ENCODE results near the gene SLC6A12.

SLC6A12 gene

DNA sequence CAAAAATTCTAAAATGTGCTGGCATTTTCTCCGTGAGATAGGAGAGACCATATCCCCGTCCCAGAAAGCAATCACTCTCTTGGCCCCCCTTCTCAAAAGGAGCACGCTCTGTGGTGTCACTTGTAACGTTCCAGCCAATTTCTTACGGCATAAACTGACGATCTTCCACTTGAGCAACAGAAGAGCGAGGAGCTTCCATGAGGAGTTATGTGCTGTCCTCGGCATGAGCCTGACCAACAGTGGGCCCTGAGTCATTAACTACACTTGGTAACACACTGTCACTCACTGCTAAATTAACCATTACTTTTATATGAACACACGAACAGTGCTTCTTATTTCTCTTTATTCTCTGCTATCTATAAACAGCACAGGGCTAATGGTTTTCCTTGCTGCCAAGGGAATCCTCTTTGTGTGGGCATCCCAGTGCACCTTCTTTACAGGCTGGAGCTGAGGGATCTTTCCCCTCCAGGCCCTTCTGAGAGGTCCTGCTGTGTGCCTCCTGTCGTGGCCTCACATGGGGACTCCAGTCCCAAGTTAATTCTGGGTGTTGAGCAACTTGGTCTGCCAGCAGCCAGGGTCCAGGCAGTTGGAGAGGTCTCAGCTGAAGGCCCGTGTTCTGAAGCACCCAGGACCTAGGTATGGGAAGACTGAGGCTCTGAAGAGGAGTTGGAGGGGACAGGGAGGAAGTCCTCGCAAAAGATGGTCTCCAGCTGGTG, 39.3 kb upstream of the SLC6A12 start:
- DNase-seq (ENCODE audit: low spot score), result no peak
- Histone ChIP-seq H3K4me3 (ENCODE audit: severe bottlenecking) (no peak overlapping the region), H3K36me3 (ENCODE audit: low read depth) (no peaks in the 10 kb centered on the region), H3K27ac (ENCODE audit: poor library complexity, severe bottlenecking) (no peak overlapping the region), H3K4me1 (ENCODE audit: insufficient read depth, poor library complexity, severe bottlenecking) (no peaks in the 10 kb centered on the region), H3K9me3 (ENCODE audit: severe bottlenecking) (peaks cover 4% of the 10 kb centered on the region), H3K27me3 (ENCODE audit: insufficient read depth, poor library complexity, severe bottlenecking) (peaks cover 3% of the 10 kb centered on the region)
- ATAC-seq (ENCODE audit: low read depth), result no peak
- TF ChIP-seq, protein P1, sequence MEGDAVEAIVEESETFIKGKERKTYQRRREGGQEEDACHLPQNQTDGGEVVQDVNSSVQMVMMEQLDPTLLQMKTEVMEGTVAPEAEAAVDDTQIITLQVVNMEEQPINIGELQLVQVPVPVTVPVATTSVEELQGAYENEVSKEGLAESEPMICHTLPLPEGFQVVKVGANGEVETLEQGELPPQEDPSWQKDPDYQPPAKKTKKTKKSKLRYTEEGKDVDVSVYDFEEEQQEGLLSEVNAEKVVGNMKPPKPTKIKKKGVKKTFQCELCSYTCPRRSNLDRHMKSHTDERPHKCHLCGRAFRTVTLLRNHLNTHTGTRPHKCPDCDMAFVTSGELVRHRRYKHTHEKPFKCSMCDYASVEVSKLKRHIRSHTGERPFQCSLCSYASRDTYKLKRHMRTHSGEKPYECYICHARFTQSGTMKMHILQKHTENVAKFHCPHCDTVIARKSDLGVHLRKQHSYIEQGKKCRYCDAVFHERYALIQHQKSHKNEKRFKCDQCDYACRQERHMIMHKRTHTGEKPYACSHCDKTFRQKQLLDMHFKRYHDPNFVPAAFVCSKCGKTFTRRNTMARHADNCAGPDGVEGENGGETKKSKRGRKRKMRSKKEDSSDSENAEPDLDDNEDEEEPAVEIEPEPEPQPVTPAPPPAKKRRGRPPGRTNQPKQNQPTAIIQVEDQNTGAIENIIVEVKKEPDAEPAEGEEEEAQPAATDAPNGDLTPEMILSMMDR (IDR thresholded peaks at IDR 0.05; ENCODE audit: poor library complexity, severe bottlenecking), result no peak

- H3K36me3 ChIP-seq (ENCODE audit: low read depth), result no peaks in the 10 kb centered on the region
- H3K9me3 ChIP-seq (ENCODE audit: severe bottlenecking), result peaks cover 5% of the 10 kb centered on the region
- H3K4me1 ChIP-seq (ENCODE audit: insufficient read depth, poor library complexity, severe bottlenecking), result no peaks in the 10 kb centered on the region
- H3K4me3 ChIP-seq (ENCODE audit: severe bottlenecking), result no peak overlapping the region
- TF ChIP-seq, protein P1 (IDR thresholded peaks at IDR 0.05; ENCODE audit: poor library complexity, severe bottlenecking), result no peak
- H3K27me3 ChIP-seq (ENCODE audit: insufficient read depth, poor library complexity, severe bottlenecking), result peaks cover under 1% of the 10 kb centered on the region
- ATAC-seq (ENCODE audit: low read depth) (no peak), DNase-seq (ENCODE audit: low spot score) (no peak)
- no peak overlapping the region for H3K27ac ChIP-seq (ENCODE audit: poor library complexity, severe bottlenecking)
Observed at GRCh38 chr12:252636-253035, 38.7 kb upstream of the SLC6A12 start.

- Histone ChIP-seq H3K4me3 (ENCODE audit: severe bottlenecking) (no peak overlapping the region), H3K27ac (ENCODE audit: poor library complexity, severe bottlenecking) (no peak overlapping the region), H3K4me1 (ENCODE audit: insufficient read depth, poor library complexity, severe bottlenecking) (no peaks in the 10 kb centered on the region), H3K9me3 (ENCODE audit: severe bottlenecking) (peaks cover 13% of the 10 kb centered on the region), H3K36me3 (ENCODE audit: low read depth) (no peaks in the 10 kb centered on the region), H3K27me3 (ENCODE audit: insufficient read depth, poor library complexity, severe bottlenecking) (no peaks in the 10 kb centered on the region)
- TF ChIP-seq, protein P1 (IDR thresholded peaks at IDR 0.05; ENCODE audit: poor library complexity, severe bottlenecking), result no peak
- ATAC-seq (ENCODE audit: low read depth) (no peak), DNase-seq (ENCODE audit: low spot score) (no peak)
Observed at GRCh38 chr12:247271-247670, 33.3 kb upstream of the SLC6A12 start.

GRCh38 chr12:243381-243780, 29.4 kb upstream of the SLC6A12 start:
- H3K36me3 ChIP-seq (ENCODE audit: low read depth), result no peaks in the 10 kb centered on the region
- TF ChIP-seq, protein P1 (IDR thresholded peaks at IDR 0.05; ENCODE audit: poor library complexity, severe bottlenecking), result no peak
- ATAC-seq (ENCODE audit: low read depth) (no peak), DNase-seq (ENCODE audit: low spot score) (no peak)
- H3K4me1 ChIP-seq (ENCODE audit: insufficient read depth, poor library complexity, severe bottlenecking), result no peaks in the 10 kb centered on the region
- peaks cover 9% of the 10 kb centered on the region for H3K9me3 ChIP-seq (ENCODE audit: severe bottlenecking)
- H3K27ac ChIP-seq (ENCODE audit: poor library complexity, severe bottlenecking), result no peak overlapping the region
- H3K27me3 ChIP-seq (ENCODE audit: insufficient read depth, poor library complexity, severe bottlenecking), result no peaks in the 10 kb centered on the region
- H3K4me3 ChIP-seq (ENCODE audit: severe bottlenecking), result no peak overlapping the region

GRCh38 chr12:242496-242895, 28.5 kb upstream of the SLC6A12 start:
- Histone ChIP-seq H3K27me3 (ENCODE audit: insufficient read depth, poor library complexity, severe bottlenecking) (no peaks in the 10 kb centered on the region), H3K4me1 (ENCODE audit: insufficient read depth, poor library complexity, severe bottlenecking) (no peaks in the 10 kb centered on the region), H3K4me3 (ENCODE audit: severe bottlenecking) (no peak overlapping the region), H3K9me3 (ENCODE audit: severe bottlenecking) (peaks cover 6% of the 10 kb centered on the region), H3K27ac (ENCODE audit: poor library complexity, severe bottlenecking) (no peak overlapping the region), H3K36me3 (ENCODE audit: low read depth) (no peaks in the 10 kb centered on the region)
- no peak for DNase-seq (ENCODE audit: low spot score)
- ATAC-seq (ENCODE audit: low read depth), result no peak
- TF ChIP-seq, protein P1 (IDR thresholded peaks at IDR 0.05; ENCODE audit: poor library complexity, severe bottlenecking), result no peak

Data from RWPE2 (cell line).